Activated naive CD4-positive, alpha-beta T cell (primary cell): ENCODE measurements around the gene ZNRF3.
"Not testable (repeated sequence)": the region's sequence is repeated elsewhere in the genome, so short reads cannot be mapped to it uniquely, and the experiment has no call there.

ENCODE experiments used
- DNase-seq, 4 experiments: peaks; one replicate each; lab custom pipeline; 2025; lab: John Stamatoyannopoulos, UW

The ZNRF3 gene

DNA sequence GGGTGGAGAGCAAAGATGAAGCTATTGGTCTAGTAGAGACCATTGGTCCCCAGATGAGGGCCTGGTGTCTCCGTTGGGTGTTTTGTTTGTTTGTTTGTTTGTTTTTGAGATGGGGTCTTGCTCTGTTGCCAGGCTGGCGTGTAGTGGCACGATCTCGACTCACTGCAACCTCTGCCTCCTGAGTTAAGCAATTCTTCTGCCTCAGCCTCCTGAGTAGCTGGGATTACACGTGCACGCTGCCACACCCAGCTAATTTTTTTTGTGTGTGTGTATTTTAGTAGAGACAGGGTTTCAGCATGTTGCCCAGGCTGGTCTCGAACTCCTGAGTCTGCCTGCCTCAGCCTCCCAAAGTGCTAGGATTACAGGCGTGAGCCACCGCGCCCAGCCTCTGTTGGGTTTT is 25.4 kb downstream of the ZNRF3 start:
- not testable (repeated sequence) for DNase-seq

DNA sequence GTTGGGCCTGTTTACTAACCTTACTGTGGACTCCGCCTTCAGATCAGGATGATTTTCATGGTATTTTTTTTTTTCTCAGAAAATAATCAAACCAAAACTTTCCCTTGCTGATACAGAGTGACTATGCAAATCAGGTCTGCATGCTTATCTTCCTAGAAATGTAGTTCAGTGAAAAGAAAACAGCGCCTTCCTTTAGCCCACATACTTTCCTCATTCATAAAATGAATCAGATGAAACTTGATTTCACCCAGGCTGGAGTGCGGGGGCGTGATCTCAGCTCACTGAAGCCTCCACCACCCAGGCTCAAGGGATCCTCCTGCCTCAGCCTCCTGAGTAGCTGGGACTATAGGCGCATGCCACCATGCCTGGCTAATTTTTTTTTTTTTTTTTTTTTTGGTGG is 26.0 kb downstream of the ZNRF3 start:
- DNase-seq: no peak

DNA sequence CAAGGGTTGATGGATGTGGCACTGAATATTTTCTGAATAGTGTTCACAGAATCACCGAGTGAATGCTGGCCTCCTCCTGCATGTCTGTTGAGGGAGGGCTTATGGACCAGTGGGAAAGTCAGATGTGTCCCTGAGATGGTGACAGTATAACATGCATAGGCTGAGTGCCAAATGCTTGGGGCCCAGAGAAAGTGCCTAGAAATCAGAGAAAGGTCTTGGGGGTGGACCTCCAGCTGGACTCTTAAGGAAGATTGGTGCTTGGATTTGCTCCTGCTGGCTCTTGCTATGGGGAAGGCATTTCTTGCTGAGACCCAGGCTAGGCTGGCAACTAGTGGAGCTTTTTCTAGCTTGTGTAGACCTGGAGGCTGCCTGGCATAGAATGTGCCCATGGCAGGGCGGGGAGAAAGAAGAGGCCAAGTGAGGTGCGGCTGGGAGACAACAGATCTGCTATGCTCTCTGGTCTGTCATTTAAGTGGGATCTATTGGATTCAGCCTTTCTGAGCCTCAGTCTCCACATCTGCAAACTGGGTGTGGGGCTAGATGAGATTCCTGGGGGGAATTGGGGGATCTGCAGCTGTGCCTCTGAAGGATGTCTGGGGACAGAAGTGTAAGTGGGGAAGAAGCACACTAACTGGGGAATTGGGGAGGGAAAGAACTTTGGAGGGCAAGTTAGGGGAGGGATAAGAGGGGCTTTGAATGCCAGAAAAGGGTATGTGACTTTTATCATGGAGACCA is 27.4 kb downstream of the ZNRF3 start:
- no peak for DNase-seq

DNA sequence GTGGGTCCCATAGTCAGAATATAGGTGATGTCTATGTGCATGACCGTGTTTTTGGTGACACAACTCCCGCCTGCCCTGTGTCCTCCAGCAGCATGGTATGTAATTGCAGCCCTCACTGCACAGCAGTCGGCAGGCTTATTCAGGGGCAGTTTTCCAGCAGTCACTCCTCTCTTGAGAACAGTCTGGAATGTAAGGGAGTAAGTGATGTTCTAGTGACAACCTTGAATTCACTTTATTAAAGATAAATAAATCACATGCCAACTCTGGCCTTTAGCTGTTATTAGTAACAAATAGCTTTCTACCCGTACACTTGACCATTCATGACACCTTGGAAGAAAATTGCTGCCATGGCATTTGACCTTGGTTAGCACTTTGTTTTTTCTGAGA is 27.9 kb downstream of the ZNRF3 start:
- DNase-seq: no peak

DNA sequence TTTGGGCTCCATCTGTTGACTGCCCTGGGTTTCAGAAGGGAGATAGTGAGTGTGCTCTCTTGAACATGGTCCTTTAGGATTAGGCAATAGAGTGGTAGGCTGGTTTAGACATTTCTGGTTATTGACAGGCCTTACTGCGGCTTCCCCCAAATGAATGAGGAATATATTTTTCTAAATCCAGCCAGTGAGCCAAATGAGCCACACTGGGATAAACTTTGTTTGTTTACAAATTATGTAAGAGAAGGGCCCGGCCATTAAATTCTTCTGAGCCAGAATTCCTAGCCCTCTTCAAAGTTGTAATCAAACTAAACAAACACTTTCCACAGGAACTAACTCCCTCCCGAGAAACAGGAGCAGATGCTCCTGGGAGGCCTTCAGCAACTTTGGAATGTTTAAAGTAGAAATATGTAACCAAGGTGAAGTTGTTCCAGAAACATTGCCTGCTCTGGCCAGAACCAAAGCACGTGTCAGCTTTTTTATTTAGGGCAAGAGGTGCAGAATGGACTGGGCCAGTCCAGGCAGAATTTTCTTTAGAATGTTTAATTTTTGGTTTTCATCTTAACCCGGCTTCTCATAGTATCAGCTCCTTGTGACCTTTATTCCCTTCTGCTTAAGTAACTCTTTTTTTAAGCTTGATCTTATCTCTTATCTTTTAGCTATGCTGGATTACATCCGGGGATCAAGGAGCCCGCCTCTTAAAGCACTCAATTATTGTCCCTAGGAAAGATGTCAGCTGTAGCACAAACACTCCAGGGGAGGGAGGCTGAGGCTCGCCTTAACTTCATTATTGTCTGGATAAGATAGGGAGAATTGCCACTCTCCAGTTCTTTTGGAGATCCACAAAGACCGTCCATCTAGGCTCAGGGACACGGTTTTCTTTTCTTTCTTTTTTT is 28.7 kb downstream of the ZNRF3 start:
- DNase-seq: no peak

DNA sequence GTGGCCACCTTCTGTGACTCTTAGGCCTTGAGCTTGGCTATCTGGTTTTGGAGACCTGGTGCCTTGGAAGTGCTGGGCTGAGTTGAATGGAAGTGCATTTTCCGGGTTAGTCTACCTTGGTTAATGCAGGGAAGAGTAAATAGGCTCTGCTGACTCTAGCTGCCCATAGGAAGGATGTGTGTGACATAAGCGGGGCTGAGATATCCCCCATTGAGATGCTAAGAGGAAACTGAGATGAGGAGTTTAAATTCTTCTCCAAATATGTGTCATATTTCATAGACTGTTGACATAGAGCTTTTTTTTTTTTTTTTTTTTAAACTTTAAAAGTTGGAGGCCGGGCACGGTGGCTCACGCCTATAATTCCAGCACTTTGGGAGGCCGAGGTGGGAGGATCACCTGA is 30.8 kb downstream of the ZNRF3 start:
- DNase-seq: no peak

DNA sequence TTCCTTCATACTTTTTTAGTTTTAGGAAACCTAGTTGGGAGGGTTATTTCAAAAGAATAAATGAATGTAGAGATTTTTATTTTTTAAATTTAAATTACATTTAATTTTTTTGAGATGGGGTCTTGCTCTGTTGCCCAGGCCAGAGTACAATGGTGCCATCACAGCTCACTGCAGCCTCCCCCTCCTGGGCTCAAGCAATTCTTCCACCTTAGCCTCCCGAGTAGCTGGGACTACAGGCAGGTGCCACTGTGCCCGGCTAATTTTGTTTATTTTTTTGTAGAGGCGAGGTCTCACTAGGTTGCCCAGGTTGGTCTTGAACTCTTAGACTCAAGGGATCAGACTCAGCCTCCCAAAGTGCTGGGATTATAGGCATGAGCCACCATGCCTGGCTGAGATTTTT is 32.6 kb downstream of the ZNRF3 start:
- DNase-seq: no peak

DNA sequence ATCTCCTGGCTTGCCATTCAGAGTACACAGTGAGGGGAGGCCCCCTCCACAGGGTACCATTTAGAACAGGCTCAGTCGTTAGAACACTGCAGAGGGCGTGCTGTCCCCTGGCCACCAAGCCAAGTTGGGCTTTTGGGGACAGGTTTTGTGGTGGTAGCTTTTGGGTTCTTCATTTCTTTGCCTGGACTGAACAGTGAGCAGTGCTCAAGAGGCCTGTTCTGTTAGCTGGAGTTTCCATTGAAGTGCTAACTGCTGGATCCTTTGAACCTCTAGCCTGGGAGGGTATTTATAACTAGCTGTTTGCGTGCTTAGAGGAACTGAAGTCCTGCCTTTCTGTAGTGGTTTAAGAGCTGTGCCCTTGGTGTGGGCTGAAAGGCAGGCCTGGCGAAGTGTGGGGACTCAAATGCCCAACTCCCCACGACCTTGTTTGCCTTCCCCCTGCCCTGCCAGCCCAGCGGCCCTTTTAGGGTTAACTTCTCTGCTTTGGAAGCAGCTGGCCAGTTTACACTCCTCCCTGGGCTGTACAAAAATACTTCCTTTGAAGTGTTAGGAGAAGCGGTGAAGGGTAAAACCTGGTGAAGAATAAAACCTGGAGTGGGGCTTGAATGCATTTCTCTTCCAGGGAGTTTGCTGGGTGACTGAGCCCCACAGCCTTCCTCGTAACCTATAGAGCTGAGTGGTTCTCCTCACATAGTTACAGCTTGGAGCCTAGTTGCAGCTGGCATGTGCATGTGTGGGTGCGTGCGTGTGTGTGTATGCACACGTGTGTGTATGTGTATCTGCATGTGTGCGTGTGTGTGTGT is 34.6 kb downstream of the ZNRF3 start:
- DNase-seq: no peak

DNA sequence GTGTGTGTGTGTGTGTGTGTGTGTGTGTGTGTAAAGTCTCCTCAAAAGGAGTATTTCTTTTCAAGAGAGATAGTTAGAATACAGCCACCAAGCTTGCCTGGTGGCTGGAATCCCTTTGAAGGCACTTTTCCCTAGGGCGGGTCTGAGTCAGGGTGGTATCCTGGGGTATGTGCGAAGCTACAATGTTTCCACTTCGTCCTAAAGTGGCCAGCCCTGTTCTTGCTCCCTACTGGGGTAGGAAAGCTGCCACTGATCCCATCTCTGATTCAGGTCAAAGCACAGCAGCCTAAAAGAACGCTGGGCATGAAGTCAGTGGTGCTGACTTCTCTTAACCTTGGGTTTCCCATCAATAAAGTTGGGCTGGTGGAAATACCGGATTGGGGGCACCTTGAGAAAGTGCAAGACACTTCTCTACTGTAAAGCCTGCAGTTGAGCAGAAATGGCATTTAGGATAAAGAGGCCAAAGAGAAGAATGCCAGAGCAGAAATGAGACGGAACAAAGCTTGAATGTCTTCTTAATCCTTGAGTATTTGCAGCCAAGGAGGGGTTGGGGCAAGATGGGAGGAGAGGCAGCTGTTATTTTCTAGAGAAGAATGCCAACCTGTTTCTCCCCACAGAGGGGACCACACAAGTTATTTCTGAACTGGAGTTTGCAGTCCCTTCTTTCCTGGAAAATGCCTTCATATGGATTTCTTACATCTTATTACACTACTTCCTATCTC is 35.3 kb downstream of the ZNRF3 start:
- no peak for DNase-seq

DNA sequence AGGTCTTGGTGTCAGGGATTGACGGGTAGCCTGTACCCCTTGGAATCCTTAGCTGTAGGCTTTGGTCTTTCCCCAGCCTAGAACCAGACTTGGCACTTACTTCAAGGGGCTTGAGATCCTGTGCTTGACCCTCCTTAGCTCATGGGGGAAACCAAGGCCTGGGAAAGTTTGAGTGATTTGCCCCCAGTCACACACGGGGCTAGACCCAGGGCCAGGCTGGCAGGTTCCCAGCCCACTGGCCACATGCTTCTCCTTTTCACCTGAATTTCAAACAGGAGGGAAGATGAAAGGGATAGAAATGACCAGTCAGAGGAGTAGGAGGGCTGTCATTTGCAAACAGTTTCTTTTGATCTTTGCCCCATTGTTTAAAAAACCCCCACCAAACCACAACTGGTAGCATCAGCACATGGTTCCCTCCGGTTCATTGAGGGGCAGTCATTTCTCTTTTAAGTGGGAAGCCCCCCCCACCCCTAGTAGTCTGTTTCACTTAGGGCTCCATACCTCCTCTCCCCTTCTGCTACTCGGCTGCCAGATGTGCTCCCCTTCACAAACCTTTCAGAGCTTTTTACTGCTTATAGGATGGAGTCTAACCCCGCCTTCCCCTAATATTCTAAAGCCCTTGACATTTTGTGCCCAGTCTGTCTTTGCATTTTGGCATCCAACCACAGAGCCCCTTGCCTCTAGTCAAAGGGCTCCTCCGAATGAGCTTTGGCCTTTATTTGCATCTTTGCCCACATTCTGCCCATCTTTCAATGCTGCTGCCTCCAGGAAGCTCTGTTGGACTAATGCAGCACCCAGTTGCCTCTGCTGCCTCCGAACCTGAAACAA is 37.6 kb downstream of the ZNRF3 start:
- no peak for DNase-seq

DNA sequence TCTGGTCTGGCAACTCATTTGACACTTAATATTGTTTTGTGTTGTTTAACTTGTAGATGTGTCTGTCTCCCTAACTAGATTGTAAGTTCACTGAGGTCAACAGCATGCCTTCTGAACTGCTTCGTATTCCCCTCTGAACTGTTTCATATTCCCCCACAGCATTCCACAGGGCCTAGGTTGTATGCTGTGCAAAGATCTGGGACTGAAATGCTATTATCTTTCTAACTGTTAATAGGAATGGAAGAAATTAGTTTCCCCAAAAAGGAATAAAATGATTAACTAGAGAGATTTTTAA is 38.2 kb downstream of the ZNRF3 start:
- no peak for DNase-seq

DNA sequence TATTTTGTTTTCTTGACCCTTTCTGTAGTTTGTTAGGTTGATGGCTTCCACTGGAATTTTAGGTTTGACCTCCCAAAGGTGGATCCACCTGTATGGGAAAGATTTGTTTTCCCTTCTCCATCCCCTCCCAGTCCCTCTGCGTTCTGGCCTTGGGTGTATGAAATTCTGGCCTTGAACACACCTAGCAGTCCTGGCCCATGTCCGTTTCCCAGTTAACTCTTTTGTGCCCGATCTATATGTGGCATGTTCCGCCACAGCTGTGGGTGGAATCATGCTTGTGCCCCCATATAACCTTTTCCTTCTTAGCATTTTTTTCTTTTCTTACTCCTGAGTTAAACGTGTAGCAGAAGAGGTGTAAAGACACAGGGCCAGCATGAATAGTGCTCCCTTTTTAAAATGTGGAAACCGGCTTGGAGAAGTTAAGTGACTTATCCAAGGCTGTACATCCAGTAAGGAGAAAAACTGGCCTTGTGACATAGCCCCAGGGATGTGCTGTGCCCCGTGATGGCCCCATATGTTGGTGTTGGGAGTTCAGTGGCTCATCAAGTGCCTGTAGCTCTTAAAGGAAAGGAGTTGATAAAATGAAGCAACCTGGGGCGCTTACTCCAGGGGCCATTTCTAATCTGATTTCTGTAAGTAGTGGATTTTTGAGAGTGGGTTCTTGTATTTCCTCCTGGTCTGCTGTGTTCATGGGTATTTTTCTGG is 39.3 kb downstream of the ZNRF3 start:
- DNase-seq: no peak

DNA sequence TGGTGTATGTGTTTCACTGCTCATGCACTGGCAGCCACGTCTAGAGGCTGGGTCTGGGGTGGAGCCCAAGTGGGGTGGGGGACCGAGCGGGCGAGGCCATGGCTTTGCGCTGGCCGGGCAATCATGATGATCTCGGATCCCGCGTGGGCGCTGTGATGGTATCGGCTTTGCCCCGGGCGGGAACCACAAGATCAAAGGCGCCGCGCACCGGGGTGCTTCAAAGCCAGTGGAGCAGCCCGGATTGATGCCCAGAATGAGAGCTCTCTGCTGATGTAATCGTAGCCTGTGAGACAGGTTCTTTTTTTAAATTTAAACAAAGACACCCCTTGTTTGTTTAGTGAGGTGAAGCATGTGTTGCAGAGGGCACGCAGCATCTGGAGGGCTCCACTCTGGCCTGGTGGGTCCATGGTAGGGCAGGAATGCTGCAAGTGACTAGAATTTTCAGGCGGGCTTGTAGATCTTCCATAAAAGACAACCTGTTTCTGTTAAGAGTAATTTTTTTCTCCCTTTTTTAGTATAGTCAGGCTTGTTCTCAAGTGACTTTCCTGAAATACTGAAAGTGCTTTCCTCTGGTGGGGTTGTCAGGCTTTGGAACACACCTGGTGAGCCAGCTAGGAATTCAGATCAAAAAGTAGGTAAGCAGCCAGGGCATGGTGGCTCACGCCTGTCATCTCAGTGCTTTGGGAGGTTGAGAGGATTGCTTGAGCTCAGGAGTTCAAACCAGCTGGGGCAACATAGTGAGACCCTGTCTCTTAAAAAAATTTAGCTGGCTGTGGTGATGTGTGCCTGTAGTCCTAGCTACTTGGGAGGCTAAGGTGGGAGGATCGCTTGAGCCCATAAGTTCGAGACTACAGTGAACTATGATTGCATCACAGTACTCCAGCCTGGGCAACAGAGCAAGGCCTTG is 40.7 kb downstream of the ZNRF3 start:
- DNase-seq: no peak

DNA sequence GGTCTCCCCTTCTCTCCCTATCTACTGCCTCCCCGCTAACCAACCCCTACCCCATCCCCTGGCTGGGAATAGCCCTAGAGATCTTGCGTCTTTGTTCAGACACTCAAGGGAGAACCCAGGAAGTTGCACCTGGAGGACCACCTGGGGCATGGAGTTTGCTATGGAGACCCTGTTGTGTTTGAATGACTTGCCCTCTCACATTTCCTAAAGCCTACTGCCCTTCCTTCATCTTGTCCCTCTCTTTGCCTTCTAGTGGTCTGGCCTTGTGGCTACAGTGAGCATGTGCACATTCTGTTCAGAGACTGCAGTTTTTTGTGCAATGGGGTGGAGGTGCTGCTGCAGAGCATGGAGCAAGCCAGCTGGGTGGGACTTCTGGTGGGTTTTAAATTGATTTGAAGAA is 42.5 kb downstream of the ZNRF3 start:
- no peak for DNase-seq

DNA sequence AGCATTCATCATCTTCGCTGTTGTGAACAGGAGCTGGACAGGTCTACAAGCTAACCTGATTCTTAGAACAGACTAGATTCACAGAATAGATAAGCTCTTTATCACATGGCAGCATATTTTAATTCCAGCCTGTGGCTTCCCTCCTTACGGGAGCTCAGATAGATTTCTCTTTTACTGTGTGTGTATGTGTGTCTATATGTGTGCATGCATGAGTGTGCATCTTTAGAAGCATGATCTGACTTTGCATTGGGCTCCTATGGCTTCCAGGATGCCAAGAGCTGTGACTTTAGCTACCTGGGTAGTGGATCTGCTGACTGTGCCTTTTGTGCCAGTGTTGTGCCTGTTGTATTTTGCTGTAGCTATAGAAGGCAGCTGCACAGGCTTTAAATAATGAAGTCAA is 44.3 kb downstream of the ZNRF3 start:
- DNase-seq: no peak

DNA sequence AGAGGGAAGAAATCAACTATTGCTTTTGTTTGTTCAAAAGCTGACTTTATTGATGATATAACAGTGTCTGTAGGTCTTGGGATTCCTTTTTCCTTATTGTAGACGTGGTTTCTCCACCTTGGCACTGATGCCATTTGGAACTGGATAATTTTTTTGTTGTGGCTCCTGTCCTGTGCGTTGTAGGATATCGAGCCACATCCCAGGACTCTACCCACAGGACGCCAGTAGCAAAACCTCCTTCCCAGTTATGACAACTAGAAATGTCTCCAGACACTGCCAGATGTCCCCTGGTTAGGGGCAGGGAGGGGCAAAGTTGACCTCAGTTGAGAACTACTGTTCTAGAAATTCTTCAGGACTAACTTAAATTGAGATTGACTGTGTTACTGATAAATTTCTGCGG is 45.8 kb downstream of the ZNRF3 start:
- DNase-seq: no peak

DNA sequence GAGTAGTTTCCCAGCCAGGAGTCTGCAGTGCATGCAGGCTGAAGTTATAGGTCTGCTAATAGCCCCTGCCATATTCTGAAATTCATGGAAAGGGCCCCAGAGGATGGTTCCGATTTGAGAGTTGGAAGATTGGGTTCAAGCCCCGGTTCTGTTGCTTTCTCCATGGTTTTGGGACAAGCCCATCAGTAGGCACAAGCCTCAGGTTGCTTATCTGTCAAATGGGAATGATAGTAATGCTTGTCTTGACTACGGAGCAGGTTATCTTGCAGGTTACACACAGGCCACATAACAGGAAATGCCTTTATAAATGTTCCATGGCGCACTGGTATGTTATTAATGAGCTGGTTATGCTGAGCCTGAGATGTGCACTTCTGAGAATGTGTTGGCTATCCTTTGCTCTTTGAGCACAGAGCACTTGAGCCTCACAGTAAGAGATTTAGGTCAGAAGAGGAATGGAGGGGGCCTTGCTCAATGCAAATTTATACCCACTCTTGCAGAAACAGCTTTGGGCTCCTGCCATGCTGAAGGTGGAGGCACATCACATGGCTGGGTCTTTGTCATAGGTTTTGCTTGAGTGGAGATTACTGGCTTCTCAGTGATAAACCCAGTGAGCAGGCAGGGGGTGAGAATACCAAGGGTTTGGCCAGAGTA is 47.1 kb downstream of the ZNRF3 start:
- DNase-seq: no peak

DNA sequence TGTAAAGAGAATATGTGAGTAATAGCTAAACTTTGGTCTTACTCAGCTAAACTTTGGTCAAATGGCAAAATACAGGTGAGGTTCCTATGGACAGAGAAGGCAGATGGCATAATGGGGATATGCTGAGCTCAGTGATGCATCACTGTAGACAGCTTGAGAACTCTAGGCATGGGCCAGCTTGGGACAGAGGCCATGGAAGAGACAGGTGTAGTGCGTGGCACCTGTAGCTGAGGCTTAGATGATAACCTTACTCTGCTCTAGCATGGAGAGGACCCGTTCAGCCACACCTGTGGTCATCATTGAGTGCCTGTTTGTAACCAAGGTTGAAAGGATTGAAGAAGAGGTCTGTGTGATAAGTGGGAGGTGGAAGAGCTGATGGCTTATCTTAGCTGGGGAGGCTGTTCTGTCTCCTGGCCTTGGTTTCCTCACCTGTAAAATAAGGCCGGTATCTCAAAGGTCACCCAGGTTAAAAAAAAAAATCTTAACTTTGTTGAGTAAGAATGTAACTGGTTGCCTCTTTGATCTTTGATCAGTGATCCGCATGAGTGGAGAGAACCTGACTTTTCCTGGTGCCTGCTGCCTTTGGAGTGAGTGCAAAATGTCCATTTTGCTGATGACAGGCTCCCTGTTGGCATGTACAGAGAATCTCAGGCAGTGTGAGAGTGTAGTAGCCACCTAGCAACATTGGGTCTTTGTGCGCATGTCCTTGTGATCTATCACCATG is 48.6 kb downstream of the ZNRF3 start:
- no peak for DNase-seq
